ENCODE measurements around the gene ADGRL4.

GRCh38 chr1:79010589-79010988 lies 4.1 kb upstream of the ADGRL4 start:
- no peak for TF ChIP-seq CBX2 (IDR thresholded peaks at IDR 0.05; ENCODE audit: borderline replicate concordance, low read depth)
- TF ChIP-seq CTCF (IDR thresholded peaks at IDR 0.05) = no peak
- no peak for TF ChIP-seq HOXA7 (CRISPR knock-in tag; IDR thresholded peaks at IDR 0.05)
- no peak for TF ChIP-seq CEBPB (IDR thresholded peaks at IDR 0.05)
- no peak for TF ChIP-seq BCL3 (IDR thresholded peaks at IDR 0.05)
- TF ChIP-seq RCOR1 (IDR thresholded peaks at IDR 0.05; ENCODE audit: low read depth, low read length) = no peak
- no peak for TF ChIP-seq JUNB (IDR thresholded peaks at IDR 0.05)
- no peak for TF ChIP-seq HOXB5 (CRISPR knock-in tag; IDR thresholded peaks at IDR 0.05)

All from A549 (cell line).